IPS-20b (cell line): ENCODE measurements around the gene KMT2A.
"Not testable (repeated sequence)": the region's sequence is repeated elsewhere in the genome, so short reads cannot be mapped to it uniquely, and the experiment has no call there.

ENCODE experiments used
- H3K27ac ChIP-seq: one replicate; pipeline ENCODE4 v1.5.1; 2013; ENCODE audit warnings: low read length
- H3K27me3 ChIP-seq: 2 replicates; pipeline ENCODE4 v1.6.1; 2013; ENCODE audit warnings: mild to moderate bottlenecking, low read length, inconsistent platforms; ENCODE audit not compliant: insufficient read depth
- H3K36me3 ChIP-seq: 2 replicates; pipeline ENCODE4 v1.6.1; 2013; ENCODE audit warnings: low read depth, mild to moderate bottlenecking, inconsistent platforms, low read length, moderate library complexity; ENCODE audit not compliant: insufficient read depth
- H3K4me1 ChIP-seq: 2 replicates; pipeline ENCODE4 v1.6.1; 2013; ENCODE audit warnings: mild to moderate bottlenecking, control low read depth, inconsistent platforms, low read length, moderate library complexity; ENCODE audit not compliant: insufficient read depth
- H3K4me3 ChIP-seq: 2 replicates; pipeline ENCODE4 v1.5.1; 2013; ENCODE audit warnings: mild to moderate bottlenecking, low read length, inconsistent platforms
- H3K9ac ChIP-seq: 2 replicates; pipeline ENCODE4 v1.6.1; 2013; ENCODE audit warnings: low read depth, mild to moderate bottlenecking, inconsistent platforms, low read length, moderate library complexity
- H3K9me3 ChIP-seq: 2 replicates; pipeline ENCODE4 v1.6.1; 2013; ENCODE audit warnings: mild to moderate bottlenecking, low read depth, low read length, inconsistent platforms; ENCODE audit not compliant: insufficient read depth

The KMT2A gene

GRCh38 chr11:118412921-118413320, 23.4 kb upstream of the KMT2A start:
- no peak overlapping the region for H3K9ac ChIP-seq
- peaks cover 24% of the 10 kb centered on the region; the same call in 1 of the 2 replicates for H3K36me3 ChIP-seq
- no peaks in the 10 kb centered on the region for H3K27me3 ChIP-seq
- H3K4me3 ChIP-seq = no peak overlapping the region
- H3K9me3 ChIP-seq = no peaks in the 10 kb centered on the region
- peaks cover 15% of the 10 kb centered on the region for H3K4me1 ChIP-seq
- no peak overlapping the region for H3K27ac ChIP-seq

- H3K27ac ChIP-seq = peak overlapping the region; percentile 86
- H3K9me3 ChIP-seq = no peaks in the 10 kb centered on the region
- H3K4me3 ChIP-seq = peak overlapping the region; percentile 3; the same call in 1 of the 2 replicates
- H3K4me1 ChIP-seq = peaks cover 15% of the 10 kb centered on the region
- H3K36me3 ChIP-seq = peaks cover 2% of the 10 kb centered on the region; the same call in 1 of the 2 replicates
- no peaks in the 10 kb centered on the region for H3K27me3 ChIP-seq
- H3K9ac ChIP-seq = peak overlapping the region; percentile 60; the same call in 1 of the 2 replicates
These were observed 21.1 kb upstream of the KMT2A start for GRCh38 chr11:118415062-118415738.

GRCh38 chr11:118415739-118416068, 20.6 kb upstream of the KMT2A start:
- H3K9ac ChIP-seq = peak overlapping the region; percentile 60; the same call in 1 of the 2 replicates
- H3K9me3 ChIP-seq = no peaks in the 10 kb centered on the region
- H3K4me1 ChIP-seq = peaks cover 15% of the 10 kb centered on the region
- peak overlapping the region; percentile 86 for H3K27ac ChIP-seq
- peak overlapping the region; percentile 19; the same call in 1 of the 2 replicates for H3K4me3 ChIP-seq
- H3K27me3 ChIP-seq = no peaks in the 10 kb centered on the region
- H3K36me3 ChIP-seq = no peaks in the 10 kb centered on the region

GRCh38 chr11:118416900-118417299, 19.4 kb upstream of the KMT2A start:
- not testable (repeated sequence) for H3K36me3 ChIP-seq, H3K27me3 ChIP-seq, H3K9ac ChIP-seq, H3K9me3 ChIP-seq, H3K4me3 ChIP-seq, H3K27ac ChIP-seq
- peaks cover 15% of the 10 kb centered on the region for H3K4me1 ChIP-seq

GRCh38 chr11:118417801-118418200, 18.5 kb upstream of the KMT2A start:
- no peaks in the 10 kb centered on the region for H3K27me3 ChIP-seq
- peaks cover 15% of the 10 kb centered on the region for H3K4me1 ChIP-seq
- no peak overlapping the region for H3K4me3 ChIP-seq
- H3K9ac ChIP-seq = peak overlapping the region; percentile 38; the same call in 1 of the 2 replicates
- no peaks in the 10 kb centered on the region for H3K36me3 ChIP-seq
- H3K27ac ChIP-seq = no peak overlapping the region
- H3K9me3 ChIP-seq = no peaks in the 10 kb centered on the region

- H3K9me3 ChIP-seq = no peaks in the 10 kb centered on the region
- H3K27me3 ChIP-seq = no peaks in the 10 kb centered on the region
- peaks cover 15% of the 10 kb centered on the region for H3K4me1 ChIP-seq
- no peaks in the 10 kb centered on the region for H3K36me3 ChIP-seq
- no peak overlapping the region for H3K9ac ChIP-seq
- no peak overlapping the region for H3K4me3 ChIP-seq
- H3K27ac ChIP-seq = no peak overlapping the region
These were observed 17.5 kb upstream of the KMT2A start for GRCh38 chr11:118418766-118419165.

- Histone ChIP-seq H3K9me3 (no peaks in the 10 kb centered on the region), H3K9ac (no peak overlapping the region), H3K4me1 (no peaks in the 10 kb centered on the region; the same call in 1 of the 2 replicates), H3K36me3 (no peaks in the 10 kb centered on the region), H3K27ac (no peak overlapping the region), H3K27me3 (no peaks in the 10 kb centered on the region), H3K4me3 (no peak overlapping the region)
These were observed 8.6 kb upstream of the KMT2A start for GRCh38 chr11:118427707-118428106.

- Histone ChIP-seq H3K27ac (no peak overlapping the region), H3K27me3 (0 out of 2 replicates have a peak, but pooled peaks cover 7% of the 10 kb centered on the region), H3K9me3 (no peaks in the 10 kb centered on the region), H3K36me3 (no peaks in the 10 kb centered on the region), H3K4me1 (no peaks in the 10 kb centered on the region), H3K4me3 (no peak overlapping the region), H3K9ac (no peak overlapping the region)
These were observed 5.3 kb upstream of the KMT2A start for GRCh38 chr11:118430956-118431355.

GRCh38 chr11:118434123-118434552, 2.2 kb upstream of the KMT2A start:
- Histone ChIP-seq H3K27ac (no peak overlapping the region), H3K9ac (peak overlapping the region; percentile 98; the same call in 1 of the 2 replicates)

GRCh38 chr11:118434553-118435289, 1.6 kb upstream of the KMT2A start:
- Histone ChIP-seq H3K4me3 (peak overlapping the region; percentile 93), H3K4me1 (peaks cover 6% of the 10 kb centered on the region; the same call in 1 of the 2 replicates), H3K27me3 (0 out of 2 replicates have a peak, but pooled peaks cover 7% of the 10 kb centered on the region), H3K9me3 (no peaks in the 10 kb centered on the region), H3K9ac (peak overlapping the region; percentile 98; the same call in 1 of the 2 replicates), H3K36me3 (peaks cover 7% of the 10 kb centered on the region; the same call in 1 of the 2 replicates), H3K27ac (peak overlapping the region; percentile 94)

More at GRCh38 chr11:118434123-118434552, 2.2 kb upstream of the KMT2A start:
- Histone ChIP-seq H3K9me3 (no peaks in the 10 kb centered on the region), H3K36me3 (peaks cover 2% of the 10 kb centered on the region; the same call in 1 of the 2 replicates), H3K4me3 (peak overlapping the region; percentile 93), H3K4me1 (peaks cover under 1% of the 10 kb centered on the region; the same call in 1 of the 2 replicates), H3K27me3 (0 out of 2 replicates have a peak, but pooled peaks cover 7% of the 10 kb centered on the region)

- H3K4me1 ChIP-seq = peaks cover 13% of the 10 kb centered on the region; the same call in 1 of the 2 replicates
- peak overlapping the region; percentile 98 for H3K9ac ChIP-seq
- H3K27me3 ChIP-seq = 0 out of 2 replicates have a peak, but pooled peaks cover 7% of the 10 kb centered on the region
- H3K9me3 ChIP-seq = no peaks in the 10 kb centered on the region
- peak overlapping the region; percentile 94 for H3K27ac ChIP-seq
- H3K4me3 ChIP-seq = peak overlapping the region; percentile 93
- peaks cover 14% of the 10 kb centered on the region; the same call in 1 of the 2 replicates for H3K36me3 ChIP-seq
These were observed 901 bp upstream of the KMT2A start for GRCh38 chr11:118435290-118435892.
